Measurements from ENCODE around the gene NAT8L. TPM values are rescaled to one million over a fixed set of nuclear protein-coding genes. Genes with fewer than 3 reads are reported as not detected.

NAT8L gene
- total RNA-seq, 1 experiment from 2014 or later = 9.2 TPM

- H3K9me2 ChIP-seq (ENCODE audit: insufficient read depth) = no peaks in the 10 kb centered on the region
- no peak overlapping the region for H3K9ac ChIP-seq (ENCODE audit: low read length)
- DNase-seq (ENCODE audit: low read depth, low spot score) (no peak), ATAC-seq (no peak)
- no peak overlapping the region for H3K4me2 ChIP-seq (ENCODE audit: low read length)
- POLR2A ChIA-PET = no interaction called here
- no TSS peak for BruUV-seq (replicated peaks)
- RAD21 ChIA-PET (ENCODE audit: low non-redundant PET in 1 of 2, low total read pairs in 2 of 2, uncharacterized antibody in 2 of 2, unreplicated experiment in 2 of 2) = no interaction called here
- no peak overlapping the region for H3K4me3 ChIP-seq (replicated peaks in 1 of 2; ENCODE audit: low read depth in 1 of 2, low read length in 2 of 2)
- no peaks in the 10 kb centered on the region for H4K20me1 ChIP-seq (ENCODE audit: insufficient read depth)
- intact Hi-C loops (cut with micrococcal nuclease) = no loop called here
- TF ChIP-seq JUND (IDR thresholded peaks at IDR 0.05) = no peak
- no peak for TF ChIP-seq ZFX (IDR thresholded peaks at IDR 0.05)
- no peak for TF ChIP-seq CTCF (IDR thresholded peaks at IDR 0.05 in 2 of 3, conservative IDR thresholded peaks at IDR 0.05 in 1 of 3; ENCODE audit: borderline replicate concordance in 1 of 3, insufficient read depth in 1 of 3, low read depth in 2 of 3, low read length in 2 of 3)
- no peak for TF ChIP-seq ATF3 (IDR thresholded peaks at IDR 0.05)
- no peak for TF ChIP-seq FOSL1 (IDR thresholded peaks at IDR 0.05; ENCODE audit: low read depth)
- no peak for TF ChIP-seq CBX3 (IDR thresholded peaks at IDR 0.05; ENCODE audit: low read depth)
- no peak for TF ChIP-seq REST (IDR thresholded peaks at IDR 0.05; ENCODE audit: low read depth)
- CTCF ChIA-PET = no interaction called here
- no peaks in the 10 kb centered on the region for H3K79me2 ChIP-seq (ENCODE audit: insufficient read depth, low read length)
- no peaks in the 10 kb centered on the region for H3K36me3 ChIP-seq (ENCODE audit: control insufficient read depth in 1 of 2, insufficient read depth in 2 of 2, low read length in 2 of 2)
- no peak overlapping the region for H2AFZ ChIP-seq (ENCODE audit: low read depth, low read length, poor library complexity, severe bottlenecking)
- H3K9me3 ChIP-seq (ENCODE audit: control insufficient read depth in 1 of 2, insufficient read depth in 1 of 2, low read depth in 1 of 2, low read length in 2 of 2) = no peaks in the 10 kb centered on the region
- peaks cover 5 to 13% of the 10 kb centered on the region in 2 experiments; a peak in 3 of 4 replicates for H3K4me1 ChIP-seq (ENCODE audit: control insufficient read depth in 1 of 2, insufficient read depth in 2 of 2, low read length in 2 of 2)
- H3K27ac ChIP-seq (ENCODE audit: low read depth, low read length) = no peak overlapping the region
- no peaks in the 10 kb centered on the region for H3K27me3 ChIP-seq (ENCODE audit: insufficient read depth, low read length)
Observed at GRCh38 chr4:2051086-2051485, 8.0 kb upstream of the NAT8L start.
